Erythroblast (primary cell): Measurements from ENCODE around the gene PPAN.

Experiments used
- GATA1 ChIP-seq: IDR thresholded peaks from 2 replicates; pipeline ENCODE4 v1.6.1; 2011; ENCODE audit warnings: low read depth, mild to moderate bottlenecking, control low read depth, low read length, moderate library complexity
- POLR2A ChIP-seq: IDR thresholded peaks from 2 replicates; pipeline ENCODE4 v1.6.1; 2011; ENCODE audit warnings: mild to moderate bottlenecking, low read length

GRCh38 chr19:10141479-10141878, 35.3 kb downstream of the PPAN start:
- TF ChIP-seq POLR2A (no peak), GATA1 (no peak)
